Kidney (tissue), 14 donors: ENCODE results near the gene KAT5. TPM values are rescaled to one million over a fixed set of nuclear protein-coding genes. Genes with fewer than 3 reads are reported as not detected.
"Not testable (repeated sequence)": the region's sequence is repeated elsewhere in the genome, so short reads cannot be mapped to it uniquely, and the experiment has no call there.

Source experiments
- DNase-seq, 5 donors: peaks; one replicate each; pipeline ENCODE4 v3.0.0-alpha.2; 2013 to 2020
- FAIRE-seq: peaks from 2 replicates; lab custom pipeline; 2012; peaks lifted over from hg19 to GRCh38; lab: Jason Lieb, UNC
- H3K27ac ChIP-seq, 2 donors: one replicate each; pipeline ENCODE4 v1.7.0; 2013; ENCODE audit warnings: low read depth in 2 of 2, low read length in 2 of 2, inconsistent platforms in 1 of 2
- H3K27me3 ChIP-seq: one replicate; pipeline ENCODE4 v1.7.1; 2013; ENCODE audit warnings: low read length, inconsistent platforms; ENCODE audit not compliant: control insufficient read depth, insufficient read depth
- H3K36me3 ChIP-seq, 3 donors: one replicate each; pipeline versions ENCODE4 v1.7.0 to v1.7.1; 2013; ENCODE audit warnings: low read length in 3 of 3, control low read depth in 1 of 3, inconsistent platforms in 1 of 3; ENCODE audit not compliant: insufficient read depth in 3 of 3, control insufficient read depth in 2 of 3
- H3K4me1 ChIP-seq, 3 donors: one replicate each; pipeline versions ENCODE4 v1.7.0 to v1.7.1; 2013; ENCODE audit warnings: low read length in 3 of 3, inconsistent platforms in 1 of 3, low read depth in 1 of 3; ENCODE audit not compliant: control insufficient read depth in 2 of 3, insufficient read depth in 2 of 3
- H3K4me3 ChIP-seq, 3 donors: one replicate each; pipeline versions ENCODE4 v1.7.0 to v1.8.1; 2013; ENCODE audit warnings: low read length in 3 of 3, control low read depth in 1 of 3, inconsistent platforms in 1 of 3
- H3K9ac ChIP-seq, 3 donors: one replicate each; pipeline versions ENCODE4 v1.7.0 to v1.7.1; 2013; ENCODE audit warnings: low read length in 3 of 3, control low read depth in 1 of 3, inconsistent platforms in 1 of 3
- H3K9me3 ChIP-seq, 3 donors: one replicate each; pipeline versions ENCODE4 v1.7.0 to v1.7.1; 2013; ENCODE audit warnings: low read length in 3 of 3, control low read depth in 1 of 3, inconsistent platforms in 1 of 3; ENCODE audit not compliant: control insufficient read depth in 2 of 3, insufficient read depth in 1 of 3
- CTCF ChIP-seq: IDR thresholded peaks from 3 replicates; pipeline ENCODE4 v1.5.1; 2012; ENCODE audit warnings: mild to moderate bottlenecking, moderate library complexity, borderline replicate concordance; ENCODE audit not compliant: insufficient read depth; ENCODE audit errors: extremely low read depth
- intact Hi-C: fragments of 100-400 bp; cut with DNase I; formaldehyde crosslinking; loops from one replicate; pipeline ENCODE4 v1.11.1; 2022
- polyA plus RNA-seq: library from polyadenylated mRNA; stranded (reverse); fragments of 350-450 nt; fragmentation: Illumina TruSeq; extraction: RNeasy Lipid Tissue Mini Kit (QIAGEN cat#74804); gene quantifications from one replicate; pipeline ENCODE4 v1.2.3, GENCODE V29; 2014; ENCODE audit warnings: low read depth, low replicate concordance; ENCODE audit not compliant: insufficient read depth
- total RNA-seq: library from RNA; stranded (reverse); fragmentation: NEBNext Ultra II Directional; extraction: Animal tissue kit (Norgen Biotek cat#: 25700); gene quantifications from one replicate; pipeline ENCODE4 v1.2.1, GENCODE V29; 2021
- donor health status: control.
- donor health status: control.
- donor health status: control.
- donor health status: control.
- donor health status: control.
- donor health status: DM: yes; HTN: yes; CAD: no.
- donor health status: Normal renal cell carcinoma (clear cell type).

KAT5 gene
- total and polyA plus RNA-seq, 2 donors from 2014 or later: 68.4 to 74.7 TPM

GRCh38 chr11:65680192-65680743, 31.8 kb upstream of the KAT5 start:
- TF ChIP-seq CTCF: no peak

GRCh38 chr11:65683480-65683879, 28.6 kb upstream of the KAT5 start:
- H3K36me3 ChIP-seq, intact Hi-C loops, H3K9me3 ChIP-seq, H3K4me3 ChIP-seq, H3K4me1 ChIP-seq, H3K27ac ChIP-seq, H3K27me3 ChIP-seq, DNase-seq, H3K9ac ChIP-seq, FAIRE-seq: not testable (repeated sequence)

More at GRCh38 chr11:65680192-65680743, 31.8 kb upstream of the KAT5 start:
- no peaks in the 10 kb centered on the region for H3K36me3 ChIP-seq
- FAIRE-seq (no peak), DNase-seq (no peak)
- no peak overlapping the region for H3K9ac ChIP-seq
- H3K9me3 ChIP-seq: no peaks in the 10 kb centered on the region
- H3K27ac ChIP-seq: no peak overlapping the region
- no peak overlapping the region for H3K4me3 ChIP-seq
- no peaks in the 10 kb centered on the region for H3K27me3 ChIP-seq
- no peaks in the 10 kb centered on the region for H3K4me1 ChIP-seq
- intact Hi-C loops: no loop called here

GRCh38 chr11:65685981-65686380, 26.1 kb upstream of the KAT5 start:
- DNase-seq (no peak), FAIRE-seq (no peak)
- Histone ChIP-seq H3K9ac (no peak overlapping the region), H3K27me3 (no peaks in the 10 kb centered on the region), H3K27ac (no peak overlapping the region), H3K4me1 (no peaks in the 10 kb centered on the region), H3K4me3 (no peak overlapping the region), H3K36me3 (no peaks in the 10 kb centered on the region), H3K9me3 (no peaks in the 10 kb centered on the region)
- no peak for TF ChIP-seq CTCF
- intact Hi-C loops: no loop called here

- H3K9me3 ChIP-seq, H3K9ac ChIP-seq, H3K36me3 ChIP-seq, H3K27ac ChIP-seq, H3K27me3 ChIP-seq, DNase-seq, intact Hi-C loops, FAIRE-seq, H3K4me3 ChIP-seq: not testable (repeated sequence)
- peaks cover 0 to 16% (median 5%) of the 10 kb centered on the region in 3 donors for H3K4me1 ChIP-seq
Measured at GRCh38 chr11:65691847-65692246, 20.2 kb upstream of the KAT5 start.
